Measurements from ENCODE around the gene HOMER2. TPM values are rescaled to one million over a fixed set of nuclear protein-coding genes. Genes with fewer than 3 reads are reported as not detected.

Gene HOMER2
- total and polyA plus RNA-seq, 2 donors (not counting 3 experiments of a cell fraction or from before 2014, with no cell fraction given) = 0.60 to 0.68 TPM

- H4K20me1 ChIP-seq (replicated peaks; ENCODE audit: control insufficient read depth, extremely low read depth, insufficient read depth, low read length) = no peaks in the 10 kb centered on the region
- H3K9me1 ChIP-seq (replicated peaks; ENCODE audit: control insufficient read depth, extremely low read depth, insufficient read depth, low read length) = no peaks in the 10 kb centered on the region
- no peaks in the 10 kb centered on the region for H3K9me3 ChIP-seq (replicated peaks; ENCODE audit: control insufficient read depth, insufficient read depth, low read length)
- no peak overlapping the region for H3K4me2 ChIP-seq (ENCODE audit: insufficient read depth, low read length)
- no peak overlapping the region for H3K4me3 ChIP-seq (replicated peaks in 1 of 3; ENCODE audit: insufficient read depth in 1 of 3, low read depth in 1 of 3, low read length in 3 of 3)
- H3K9ac ChIP-seq (replicated peaks; ENCODE audit: extremely low read depth, insufficient read depth, low read length) = no peak overlapping the region
- no peak for TF ChIP-seq FOS (IDR thresholded peaks at IDR 0.05; ENCODE audit: borderline replicate concordance, insufficient read depth, low read length)
- TF ChIP-seq POLR2AphosphoS5 (IDR thresholded peaks at IDR 0.05; ENCODE audit: insufficient read depth, low read depth, low read length) = no peak
- TF ChIP-seq MYC (IDR thresholded peaks at IDR 0.05; ENCODE audit: low read depth, low read length) = no peak
- TF ChIP-seq CTCF (IDR thresholded peaks at IDR 0.05; ENCODE audit: extremely low read depth in 1 of 2, insufficient read depth in 1 of 2, low read depth in 1 of 2, low read length in 2 of 2) = no peak
- no peak for TF ChIP-seq MAX (IDR thresholded peaks at IDR 0.05; ENCODE audit: insufficient read depth, insufficient read length)
- no peak for TF ChIP-seq POLR2A (IDR thresholded peaks at IDR 0.05; ENCODE audit: low read depth, low read length)
- no peak for TF ChIP-seq EZH2 (IDR thresholded peaks at IDR 0.05; ENCODE audit: borderline replicate concordance, low read depth, low read length, severe bottlenecking)
- no peak for TF ChIP-seq JUN (IDR thresholded peaks at IDR 0.05; ENCODE audit: borderline replicate concordance, insufficient read depth, insufficient read length, low read depth)
- TF ChIP-seq GATA2 (IDR thresholded peaks at IDR 0.05; ENCODE audit: insufficient read depth, insufficient read length, low read depth, low read length) = no peak
- H3K27ac ChIP-seq (ENCODE audit: insufficient read depth, low read depth, low read length) = no peak overlapping the region
- H3K27me3 ChIP-seq (ENCODE audit: control insufficient read depth in 2 of 2, insufficient read depth in 2 of 2, low read length in 2 of 2) = no peaks in the 10 kb centered on the region
- no peaks in the 10 kb centered on the region for H3K79me2 ChIP-seq (ENCODE audit: control insufficient read depth, insufficient read depth, low read length)
- DNase-seq (ENCODE audit: low read depth, low spot score) (no peak), FAIRE-seq (no peak)
- POLR2A ChIA-PET = no interaction called here
- H3K36me3 ChIP-seq (ENCODE audit: control insufficient read depth in 2 of 2, extremely low read depth in 1 of 2, insufficient read depth in 2 of 2, low read length in 2 of 2) = no peaks in the 10 kb centered on the region
- CTCF ChIA-PET = no interaction called here
- intact Hi-C loops (cut with micrococcal nuclease) (no loop called here), dilution Hi-C loops (cut with MboI; ENCODE audit: extremely low pct_ligation_motif_present, low sequenced_read_pairs) (no loop called here)
- H3K4me1 ChIP-seq (ENCODE audit: control insufficient read depth, extremely low read depth, insufficient read depth, low read length) = no peaks in the 10 kb centered on the region
- no TSS peak for BruUV-seq (replicated peaks)
- no peak overlapping the region for H2AFZ ChIP-seq (ENCODE audit: low read depth, low read length)
Measured at GRCh38 chr15:82978438-82978837, 25.9 kb upstream of the HOMER2 start.

All from endothelial cell of umbilical vein (primary cell).